GM18505 (cell line): ENCODE results near the gene NPAS4.
"Not testable (repeated sequence)": the region's sequence is repeated elsewhere in the genome, so short reads cannot be mapped to it uniquely, and the experiment has no call there.

ENCODE experiments used
- ATAC-seq: cut with Tn5 transposase; IDR thresholded peaks from one replicate; pipeline ENCODE4 v1.9.1; 2021; ENCODE audit not compliant: unreplicated experiment
- POLR2A ChIP-seq: IDR thresholded peaks from 4 replicates; pipeline ENCODE4 v1.6.1; 2011; ENCODE audit warnings: borderline replicate concordance; ENCODE audit not compliant: insufficient read depth, insufficient read length; ENCODE audit errors: extremely low read depth

NPAS4 gene

DNA sequence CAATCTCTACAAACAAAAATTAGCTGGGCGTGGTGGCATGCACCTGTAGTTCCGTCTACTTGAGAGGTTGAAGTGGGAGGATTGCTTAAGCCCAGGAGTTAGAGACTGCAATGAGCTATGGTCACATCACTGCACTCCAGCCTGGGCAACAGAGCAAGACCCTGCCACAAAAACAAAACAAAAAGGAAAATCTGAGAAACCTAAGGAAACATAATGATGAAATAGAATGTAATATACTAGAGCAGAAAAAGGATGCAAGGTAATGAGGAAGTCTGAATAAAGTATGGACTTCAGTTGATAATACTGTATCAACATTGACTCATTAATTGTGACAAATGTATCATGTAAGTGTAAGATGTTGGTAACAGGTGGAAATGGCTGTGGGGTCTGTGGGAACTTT lies 8.1 kb downstream of the NPAS4 start:
- TF ChIP-seq POLR2A, result no peak
- ATAC-seq, result no peak

DNA sequence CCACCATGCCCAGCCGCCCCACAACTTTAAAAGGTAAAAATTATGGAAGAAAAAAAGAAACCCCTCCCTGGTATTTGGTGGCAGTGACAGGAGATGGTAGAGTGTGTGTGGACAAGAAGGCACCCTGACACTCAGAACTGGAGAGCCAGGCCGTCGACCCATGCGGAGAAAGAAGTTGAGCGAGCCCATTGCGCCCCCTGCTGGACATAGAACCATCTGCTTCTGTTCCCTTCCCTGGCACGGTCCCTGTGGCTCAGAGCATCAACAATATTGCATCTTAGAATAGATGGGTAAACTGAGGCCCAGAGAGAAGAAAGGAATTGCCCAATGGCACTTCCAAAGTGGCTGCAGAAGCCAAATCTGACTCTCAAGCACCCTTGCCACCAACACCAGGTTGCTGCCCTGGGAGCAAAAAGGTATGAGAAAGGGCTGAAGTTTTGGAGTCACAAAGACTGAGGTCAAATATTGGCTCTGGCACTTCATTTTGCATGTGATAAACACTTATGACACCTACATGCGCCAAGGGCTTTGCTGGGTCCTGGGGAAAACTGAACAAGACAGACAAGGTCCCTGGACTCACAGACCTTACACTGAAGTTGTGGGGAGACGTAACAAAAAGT lies 9.3 kb downstream of the NPAS4 start:
- ATAC-seq, result no peak
- no peak for TF ChIP-seq POLR2A

DNA sequence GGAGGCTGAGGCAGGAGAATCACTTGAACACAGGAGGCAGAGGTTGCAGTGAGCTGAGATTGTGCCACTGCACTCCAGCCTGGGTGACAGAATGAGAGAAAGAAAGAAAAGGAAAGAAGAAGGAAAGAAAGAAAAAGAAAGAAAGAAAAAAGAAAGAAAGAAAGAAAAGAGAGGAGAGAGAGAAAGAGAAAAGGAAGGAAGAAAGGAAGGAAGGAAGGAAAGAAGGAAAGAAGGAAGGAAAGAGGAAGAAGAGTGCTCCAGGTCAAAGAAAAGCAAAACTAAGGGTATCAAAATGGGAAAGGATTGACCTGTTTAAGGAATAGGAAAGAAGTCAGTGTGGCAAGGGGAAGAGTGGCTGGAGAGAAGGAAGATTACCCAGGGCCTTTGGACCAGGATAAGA lies 10.5 kb downstream of the NPAS4 start:
- ATAC-seq, result not testable (repeated sequence)

DNA sequence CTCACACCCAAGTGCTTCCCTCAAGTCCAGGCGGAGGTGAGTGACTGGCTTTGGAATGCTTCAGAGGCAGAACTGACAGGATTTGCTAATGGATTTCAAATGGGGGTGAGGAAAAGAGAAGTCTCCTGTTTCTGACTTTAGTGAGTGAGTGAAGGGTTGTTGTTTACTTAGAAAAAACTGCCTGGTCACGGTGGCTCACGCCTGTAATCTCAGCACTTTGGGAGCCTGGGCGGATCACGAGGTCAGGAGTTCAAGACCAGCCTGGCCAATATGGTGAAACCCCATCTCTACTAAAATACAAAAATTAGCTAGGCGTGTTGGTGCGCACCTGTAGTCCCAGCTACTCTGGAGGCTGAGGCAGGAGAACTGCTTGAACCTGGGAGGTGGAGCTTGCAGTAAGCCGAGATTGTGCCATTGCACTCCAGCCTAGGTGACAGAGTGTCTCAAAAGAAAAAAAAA lies 11.1 kb downstream of the NPAS4 start:
- ATAC-seq, result not testable (repeated sequence)

DNA sequence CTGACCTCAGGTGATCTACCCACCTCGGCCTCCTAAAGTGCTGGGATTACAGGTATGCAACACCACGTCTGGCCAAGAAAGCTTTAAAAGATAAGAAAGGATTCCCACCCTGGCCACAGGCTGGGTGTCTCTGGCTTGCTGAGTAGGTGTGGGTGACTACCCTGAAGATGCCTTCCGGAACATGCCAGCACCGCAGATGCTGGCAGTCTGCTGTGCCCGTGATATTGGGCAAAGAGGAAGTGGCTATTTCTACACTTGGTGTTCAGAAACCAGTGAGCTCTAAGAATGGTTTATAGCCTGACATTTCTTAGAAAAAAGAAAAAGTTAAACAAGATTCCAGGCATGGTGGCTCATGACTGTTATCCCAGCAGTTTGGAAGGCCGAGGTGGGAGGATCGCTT lies 11.8 kb downstream of the NPAS4 start:
- ATAC-seq, result no peak
- no peak for TF ChIP-seq POLR2A

DNA sequence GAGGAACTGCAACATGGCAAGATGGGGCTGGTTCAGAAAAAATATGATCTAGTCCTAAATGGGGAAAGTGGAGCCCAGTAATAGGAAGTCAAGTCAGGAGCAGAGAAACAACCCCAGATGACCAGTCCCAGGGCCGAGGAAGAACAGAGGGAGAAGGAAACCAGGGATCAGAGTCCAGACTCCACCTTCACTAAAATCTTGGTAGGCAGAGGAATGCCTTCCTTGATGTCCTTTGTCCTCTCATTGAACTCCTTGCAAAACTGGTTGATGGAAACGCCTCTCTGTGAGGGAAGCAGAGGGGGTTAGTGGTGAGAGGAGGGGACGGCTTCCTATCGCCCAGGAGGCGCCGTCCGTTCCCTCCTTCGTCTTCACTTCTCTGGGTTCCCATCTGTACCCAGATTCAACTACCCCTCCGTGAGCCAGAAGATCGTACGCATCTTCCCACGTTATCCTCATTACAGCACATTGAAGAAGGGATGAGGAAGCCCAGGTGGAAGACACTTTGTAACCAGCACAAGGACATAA lies 17.2 kb downstream of the NPAS4 start:
- ATAC-seq, result no peak
- no peak for TF ChIP-seq POLR2A

DNA sequence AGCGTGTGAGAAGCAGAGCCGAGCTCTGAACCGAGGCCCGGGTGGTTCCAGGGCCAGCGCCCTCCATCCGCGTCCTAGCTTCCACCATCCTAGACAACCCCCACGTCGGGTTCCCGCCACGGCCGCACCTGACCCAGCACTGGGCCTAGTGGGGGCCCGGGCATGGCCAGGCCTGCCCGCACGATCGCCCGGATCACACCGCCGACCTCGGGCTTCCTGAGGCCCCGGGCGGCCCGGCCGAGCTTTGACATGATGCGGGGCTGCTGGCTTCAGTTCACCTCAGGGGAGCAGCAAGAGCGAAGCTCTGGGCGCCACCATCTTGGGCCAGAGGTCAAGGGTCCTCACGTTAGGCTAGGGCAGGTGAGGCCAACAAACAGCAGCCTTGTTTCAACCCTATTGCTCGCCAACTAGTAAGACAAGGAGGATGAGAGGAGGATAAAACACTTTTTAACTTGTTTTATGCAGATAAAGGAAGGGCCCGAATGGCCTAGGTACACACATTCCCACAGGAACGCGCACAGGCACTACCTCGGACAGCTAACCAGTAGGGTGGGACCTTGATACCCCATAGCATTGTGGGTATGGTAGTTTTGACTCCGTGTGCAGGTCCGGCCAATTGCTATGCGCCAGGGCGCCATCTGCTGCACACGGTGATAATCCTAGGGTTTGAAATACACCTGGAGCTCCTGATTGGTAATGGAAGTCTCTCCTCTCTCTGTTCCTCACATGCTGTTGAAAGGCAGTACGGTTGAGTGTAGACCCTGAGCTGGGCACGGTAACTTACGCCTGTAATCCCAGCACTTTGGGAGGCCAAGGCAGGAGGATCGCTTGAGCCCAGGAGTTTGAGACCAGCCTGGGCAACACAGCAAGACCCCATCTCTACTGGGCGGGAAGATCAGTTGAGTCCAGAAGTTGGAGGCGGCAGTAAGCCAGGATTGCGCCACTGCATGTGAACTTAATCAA lies 17.9 kb downstream of the NPAS4 start, which contains the start of gene MRPL11:
Gene MRPL11 (minus strand): TSS at position 345 of the 963 bp plus-strand sequence. CDS start 94 bp downstream, at position 251.
- peak; percentile 88 for ATAC-seq

DNA sequence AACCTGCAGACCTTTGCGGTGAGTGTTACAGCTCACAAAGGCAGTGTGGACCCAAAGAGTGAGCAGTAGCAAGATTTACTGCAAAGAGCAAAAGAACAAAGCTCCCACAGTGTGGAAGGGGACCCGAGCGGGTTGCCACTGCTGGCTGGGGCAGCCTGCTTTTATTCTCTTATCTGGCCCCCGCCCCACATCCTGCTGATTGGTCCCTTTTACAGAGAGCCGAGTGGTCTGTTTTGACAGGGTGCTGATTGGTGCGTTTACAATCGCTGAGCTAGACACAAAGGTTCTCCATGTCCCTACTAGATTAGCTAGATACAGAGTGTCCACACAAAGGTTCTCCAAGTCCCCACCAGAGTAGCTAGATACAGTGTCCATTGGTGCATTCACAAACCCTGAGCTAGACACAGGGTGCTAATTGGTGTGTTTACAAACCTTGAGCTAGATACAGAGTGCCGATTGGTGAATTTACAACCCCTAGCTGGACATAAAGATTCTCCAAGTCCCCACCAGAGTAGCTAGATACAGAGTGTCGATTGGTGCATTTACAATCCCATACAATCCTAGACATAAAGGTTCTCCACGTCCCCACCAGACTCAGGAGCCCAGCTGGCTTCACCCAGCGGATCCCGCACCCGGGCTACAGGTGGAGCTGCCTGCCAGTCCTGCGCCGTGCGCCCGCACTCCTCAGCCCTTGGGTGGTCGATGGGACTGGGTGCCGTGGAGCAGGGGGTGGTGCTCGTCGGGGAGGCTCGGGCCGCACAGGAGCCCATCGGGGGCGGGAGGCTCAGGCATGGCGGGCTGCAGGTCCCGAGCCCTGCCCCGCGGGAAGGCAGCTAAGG lies 19.5 kb downstream of the NPAS4 start:
- ATAC-seq, result not testable (repeated sequence)

More for the DNA sequence above, 17.9 kb downstream of the NPAS4 start, which contains the start of gene MRPL11:
- TF ChIP-seq POLR2A, result peak; percentile 51

DNA sequence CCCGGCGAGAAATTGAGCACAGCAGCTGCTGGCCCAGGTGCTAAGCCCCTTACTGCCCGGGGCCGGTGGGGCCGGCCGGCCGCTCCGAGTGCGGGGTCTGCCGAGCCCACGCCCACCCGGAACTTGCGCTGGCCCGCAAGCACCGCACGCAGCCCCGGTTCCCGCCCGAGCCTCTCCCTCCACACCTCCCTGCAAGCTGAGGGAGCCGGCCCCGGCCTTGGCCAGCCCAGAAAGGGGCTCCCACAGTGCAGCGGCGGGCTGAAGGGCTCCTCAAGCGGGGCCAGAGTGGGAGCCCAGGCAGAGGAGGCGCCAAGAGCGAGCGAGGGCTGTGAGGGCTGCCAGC lies 20.1 kb downstream of the NPAS4 start:
- ATAC-seq, result not testable (repeated sequence)

DNA sequence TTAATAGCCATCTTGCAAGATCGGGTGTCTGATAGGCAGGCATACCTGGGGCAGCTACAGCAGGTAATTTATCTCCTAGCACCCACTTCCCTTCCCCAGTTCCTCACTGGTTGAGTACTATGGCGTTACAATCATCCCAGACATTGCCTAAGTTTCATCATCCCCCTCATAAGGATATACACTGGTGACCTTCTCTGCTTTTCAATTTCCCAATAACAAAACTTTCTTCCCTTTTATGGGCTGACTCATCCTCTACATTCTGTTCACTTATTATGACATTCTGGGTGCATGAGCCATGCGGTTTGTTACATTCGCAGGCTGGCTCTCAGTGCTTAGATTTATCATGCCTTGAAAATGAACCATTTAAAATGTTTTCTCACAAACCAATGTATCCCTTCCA lies 22.8 kb downstream of the NPAS4 start:
- TF ChIP-seq POLR2A, result no peak
- no peak for ATAC-seq

DNA sequence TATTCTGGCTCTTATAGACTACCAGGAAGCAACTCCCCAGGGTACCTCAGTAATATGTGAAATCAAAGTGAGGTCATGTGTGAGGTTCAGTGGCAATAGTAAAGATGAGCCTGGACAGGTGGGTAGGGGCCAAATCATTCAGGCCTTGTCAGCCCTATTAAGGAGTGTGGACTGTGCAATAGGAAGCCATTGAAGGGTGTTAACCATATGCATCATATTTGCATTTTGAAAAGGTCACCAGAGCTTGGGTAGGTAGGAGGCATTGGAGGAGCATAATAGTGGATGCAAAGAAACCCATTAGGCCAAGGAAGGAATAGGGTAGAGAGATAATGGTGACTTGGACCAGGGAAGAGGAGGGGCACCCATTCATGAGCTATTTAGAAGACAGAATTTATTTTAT lies 26.2 kb downstream of the NPAS4 start:
- no peak for TF ChIP-seq POLR2A
- no peak for ATAC-seq

DNA sequence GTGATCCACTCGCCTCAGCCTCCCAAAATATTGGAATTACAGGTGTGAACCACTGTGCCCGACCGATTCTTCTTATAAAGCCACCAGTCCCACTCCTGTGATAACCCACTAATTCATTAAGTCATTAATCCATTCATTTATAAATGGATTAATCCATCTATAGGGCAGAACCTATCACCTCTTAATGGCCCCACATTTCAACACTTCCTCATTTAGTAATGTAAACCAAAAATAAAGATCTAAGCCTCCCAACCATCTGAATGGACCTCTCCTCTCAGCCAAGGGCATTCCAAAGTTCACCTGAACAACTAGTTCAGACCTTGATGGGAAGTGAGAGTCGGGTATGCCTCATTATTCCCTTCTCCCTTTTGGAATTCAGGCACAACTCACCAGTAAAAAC lies 27.7 kb downstream of the NPAS4 start:
- ATAC-seq, result no peak
- no peak for TF ChIP-seq POLR2A

DNA sequence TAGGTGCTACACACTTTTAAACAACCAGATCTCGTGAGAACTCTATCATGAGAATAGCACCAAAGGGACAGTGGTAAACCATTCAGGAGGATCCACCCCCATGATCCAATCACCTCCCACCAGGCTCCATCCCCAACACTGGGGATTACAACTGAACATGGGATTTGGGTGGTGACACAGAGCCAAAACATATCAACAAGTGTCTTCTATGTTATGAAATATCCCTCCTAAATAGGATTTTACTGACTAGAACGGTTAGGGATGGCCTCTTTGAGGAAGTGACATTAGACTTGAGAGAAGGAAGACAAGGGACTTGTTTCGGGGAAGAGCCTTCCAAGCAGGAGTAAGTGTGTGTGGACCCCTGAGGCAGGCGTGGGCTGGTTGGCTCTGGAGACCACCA lies 29.7 kb downstream of the NPAS4 start:
- no peak for ATAC-seq
- TF ChIP-seq POLR2A, result no peak

DNA sequence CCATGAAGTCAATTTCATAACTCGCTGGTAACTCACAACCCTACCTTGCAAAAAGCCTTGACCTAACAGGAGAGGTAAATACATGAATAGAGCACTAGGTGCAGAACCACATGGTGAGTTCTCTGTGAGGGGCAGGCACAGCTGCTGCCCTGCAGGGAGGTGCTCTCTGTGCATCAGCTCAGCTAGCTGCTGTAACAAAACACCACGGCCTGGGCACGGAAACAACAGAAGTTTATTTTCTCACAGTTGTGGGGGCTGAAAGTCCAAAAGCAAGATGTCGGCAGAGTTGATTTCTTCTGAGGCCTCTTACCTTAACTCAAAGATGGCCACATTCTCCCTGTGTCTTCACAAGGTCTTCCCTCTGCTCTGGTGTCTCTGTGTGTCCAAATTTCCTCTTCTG lies 30.8 kb downstream of the NPAS4 start:
- no peak for ATAC-seq

DNA sequence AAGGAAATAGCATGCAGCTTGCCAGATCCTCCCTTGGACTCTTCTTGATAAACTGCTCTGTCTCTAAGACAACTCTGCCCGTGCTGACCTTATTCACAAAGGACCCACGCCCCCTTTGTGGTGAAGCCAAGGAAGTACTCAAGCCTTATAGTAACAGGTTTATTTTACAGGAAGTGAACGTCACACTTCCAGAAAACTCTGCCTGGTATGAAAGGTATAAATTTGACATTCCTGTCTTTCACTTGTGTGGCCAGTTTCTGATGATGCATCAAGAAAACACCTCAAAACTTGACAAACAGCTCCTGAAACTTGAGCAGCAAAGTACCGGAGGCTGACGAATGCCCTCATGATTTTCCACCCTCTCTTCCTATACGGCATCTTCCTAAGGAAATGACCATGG lies 33.4 kb downstream of the NPAS4 start:
- no peak for TF ChIP-seq POLR2A
- no peak for ATAC-seq

More for the DNA sequence above, 30.8 kb downstream of the NPAS4 start:
- no peak for TF ChIP-seq POLR2A
